Stimulated activated CD4-positive, alpha-beta T cell treated with anti-CD3 and anti-CD28 coated beads, Interleukin-15, amount 100 ng/mL, for 48 hours (primary cell): ENCODE data around the gene CHRDL1.
"Not testable (repeated sequence)": the region's sequence is repeated elsewhere in the genome, so short reads cannot be mapped to it uniquely, and the experiment has no call there.

Source experiments
- DNase-seq, 2 donors: peaks; one replicate each; pipeline ENCODE4 v3.0.0-alpha.2; 2020; ENCODE audit warnings: low read depth in 2 of 2

Gene CHRDL1, protein sequence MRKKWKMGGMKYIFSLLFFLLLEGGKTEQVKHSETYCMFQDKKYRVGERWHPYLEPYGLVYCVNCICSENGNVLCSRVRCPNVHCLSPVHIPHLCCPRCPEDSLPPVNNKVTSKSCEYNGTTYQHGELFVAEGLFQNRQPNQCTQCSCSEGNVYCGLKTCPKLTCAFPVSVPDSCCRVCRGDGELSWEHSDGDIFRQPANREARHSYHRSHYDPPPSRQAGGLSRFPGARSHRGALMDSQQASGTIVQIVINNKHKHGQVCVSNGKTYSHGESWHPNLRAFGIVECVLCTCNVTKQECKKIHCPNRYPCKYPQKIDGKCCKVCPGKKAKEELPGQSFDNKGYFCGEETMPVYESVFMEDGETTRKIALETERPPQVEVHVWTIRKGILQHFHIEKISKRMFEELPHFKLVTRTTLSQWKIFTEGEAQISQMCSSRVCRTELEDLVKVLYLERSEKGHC

DNA sequence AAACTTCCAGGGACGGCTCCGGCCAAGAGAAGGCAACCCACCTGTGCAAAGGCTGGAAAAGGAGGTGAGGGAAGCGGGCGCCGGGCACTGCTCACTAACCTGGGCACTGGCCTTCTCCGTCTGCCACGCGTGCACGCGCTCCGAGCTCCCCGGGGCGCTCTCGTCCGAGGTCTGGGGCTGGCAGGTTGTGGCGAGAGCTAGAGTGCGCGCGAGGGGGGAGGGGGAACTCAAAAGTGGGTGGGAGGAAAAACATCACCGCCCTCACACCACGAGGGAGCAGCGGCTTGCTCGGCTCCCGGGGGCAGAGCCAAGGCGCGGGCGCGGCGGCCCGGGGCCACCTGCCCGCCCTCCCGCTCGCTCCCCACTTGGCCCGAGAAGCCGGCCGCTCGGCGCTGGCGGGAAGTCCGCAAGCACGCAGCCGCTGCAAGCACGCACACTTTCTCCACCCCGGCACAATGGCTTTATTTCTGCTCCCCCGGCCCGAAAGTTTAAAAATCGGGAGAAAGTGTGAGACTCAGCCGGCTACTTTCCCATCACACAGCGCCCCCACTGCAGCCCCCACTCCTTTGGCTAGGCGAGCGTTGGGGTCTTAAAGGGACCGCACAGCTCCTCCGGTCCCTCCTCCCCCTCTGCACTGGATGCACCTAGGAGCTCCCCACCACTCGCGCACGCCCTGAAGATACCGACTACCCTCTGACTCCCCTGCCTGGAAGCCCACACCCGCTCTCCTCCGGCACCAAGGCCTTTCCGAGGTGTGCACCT, at the start of gene CHRDL1:
TSS of gene CHRDL1 (minus strand) at position 173 of the 762 bp plus-strand sequence. CDS start 3,636 bp downstream, outside the sequence.
- no peak for DNase-seq

DNA sequence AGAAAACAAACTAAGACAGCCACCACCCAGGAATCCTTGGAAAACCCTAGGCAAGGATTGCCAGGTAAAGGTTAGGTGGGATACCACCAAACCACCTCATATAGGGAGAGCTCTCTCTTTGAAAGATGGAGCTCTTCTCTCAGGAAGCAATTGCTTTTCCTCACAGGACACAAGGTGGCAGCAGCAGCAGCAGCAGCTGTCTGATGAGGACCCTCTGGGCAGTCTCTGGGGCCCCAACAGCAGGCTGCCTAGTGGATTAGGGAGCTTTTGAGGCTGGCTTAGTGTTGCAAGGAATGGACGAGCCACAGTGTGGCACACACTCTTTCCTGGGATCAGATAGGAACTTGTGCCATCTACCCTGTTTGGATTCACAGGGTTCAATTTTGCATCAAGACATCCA, 41.4 kb upstream of the CHRDL1 start:
- DNase-seq = no peak

DNA sequence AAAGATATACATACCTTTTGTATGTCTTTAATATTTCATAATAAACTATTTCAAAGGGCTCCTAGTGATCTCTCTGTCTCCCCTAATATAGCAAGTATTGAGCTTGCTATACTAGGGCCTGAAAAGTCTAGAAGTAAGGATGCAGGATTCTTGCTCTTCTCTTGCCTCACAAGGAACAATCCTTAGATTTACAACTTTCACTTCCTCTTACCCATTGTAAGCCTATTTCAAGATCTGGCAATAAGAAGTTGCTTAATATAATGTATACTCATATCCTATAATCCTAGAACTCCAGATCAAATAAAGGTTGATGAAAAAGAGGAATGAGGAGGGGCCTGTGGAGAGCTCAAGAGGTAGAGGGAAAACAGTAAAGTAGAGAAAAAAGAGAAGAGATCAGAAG, 40.8 kb upstream of the CHRDL1 start:
- DNase-seq = no peak

DNA sequence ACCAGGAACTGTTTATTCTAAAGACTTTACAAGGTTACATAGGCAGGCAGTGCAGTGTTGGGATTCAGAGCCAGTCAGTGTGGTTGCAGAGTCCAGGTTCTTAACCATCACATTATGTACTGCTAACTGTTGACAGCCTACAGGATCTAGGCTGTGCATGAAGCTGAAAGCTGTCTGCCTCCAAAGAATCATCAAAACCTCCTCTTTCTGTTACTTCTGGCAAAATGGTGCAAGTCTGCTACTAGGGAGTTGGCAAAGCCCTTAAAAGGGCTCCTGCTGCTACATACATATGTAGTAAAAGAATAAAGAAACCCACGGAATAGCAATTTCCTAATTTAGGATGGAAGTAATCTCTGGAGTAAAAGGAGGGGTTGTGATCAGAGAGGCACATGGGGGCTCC, 40.4 kb upstream of the CHRDL1 start:
- no peak for DNase-seq

DNA sequence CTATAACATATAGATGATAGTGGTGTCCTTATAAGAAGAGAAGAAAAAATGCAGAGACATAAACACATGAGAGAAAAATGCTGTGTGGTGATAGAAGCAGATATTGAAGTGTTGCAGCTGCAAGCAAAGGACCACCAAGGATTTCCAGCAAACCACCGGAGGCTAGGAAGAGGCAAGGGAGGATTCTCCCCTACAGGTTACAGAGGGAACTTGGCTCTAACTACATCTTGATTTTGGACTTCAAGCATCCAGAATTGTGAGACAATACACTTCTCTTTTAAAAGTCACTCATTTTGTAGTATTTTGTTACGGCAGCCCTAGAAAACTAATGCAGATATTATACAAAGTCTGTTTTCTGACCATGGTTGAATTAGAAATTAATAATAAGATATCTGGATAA, 30.4 kb upstream of the CHRDL1 start:
- no peak for DNase-seq

DNA sequence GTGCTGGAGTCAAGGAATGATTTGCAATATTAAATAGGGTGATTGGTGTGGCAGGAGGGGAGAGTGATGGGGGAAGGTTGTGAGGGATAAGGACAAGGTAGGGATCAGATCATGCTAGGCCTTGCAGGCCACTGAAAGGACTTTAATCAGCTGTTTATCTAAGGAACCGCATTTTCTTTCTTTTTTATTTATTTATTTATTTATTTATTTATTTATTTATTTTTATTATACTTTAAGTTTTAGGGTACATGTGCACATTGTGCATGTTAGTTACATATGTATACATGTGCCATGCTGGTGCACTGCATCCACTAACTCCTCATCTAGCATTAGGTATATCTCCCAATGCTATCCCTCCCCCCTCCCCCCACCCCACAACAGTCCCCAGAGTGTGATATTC, 20.9 kb upstream of the CHRDL1 start:
- not testable (repeated sequence) for DNase-seq

DNA sequence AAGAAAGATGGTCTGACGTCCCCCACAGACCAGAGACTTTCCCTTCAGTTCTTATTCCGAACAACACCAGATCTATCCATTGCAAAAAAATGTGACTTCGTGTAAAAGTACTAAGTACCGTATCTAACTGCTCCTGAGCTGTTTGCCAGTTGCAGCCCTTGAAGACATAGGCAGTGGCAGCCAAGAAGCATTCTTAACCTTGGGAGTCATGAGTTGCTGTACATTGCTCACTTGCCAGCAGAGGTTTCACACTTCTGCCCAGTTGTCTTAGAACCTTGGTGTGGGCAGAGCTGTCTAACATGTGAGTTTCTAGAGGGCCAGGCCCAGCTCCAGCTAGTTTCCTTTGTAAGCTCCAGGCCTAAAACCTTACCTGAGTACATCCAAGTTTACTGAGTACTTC, 10.5 kb upstream of the CHRDL1 start:
- DNase-seq = no peak

DNA sequence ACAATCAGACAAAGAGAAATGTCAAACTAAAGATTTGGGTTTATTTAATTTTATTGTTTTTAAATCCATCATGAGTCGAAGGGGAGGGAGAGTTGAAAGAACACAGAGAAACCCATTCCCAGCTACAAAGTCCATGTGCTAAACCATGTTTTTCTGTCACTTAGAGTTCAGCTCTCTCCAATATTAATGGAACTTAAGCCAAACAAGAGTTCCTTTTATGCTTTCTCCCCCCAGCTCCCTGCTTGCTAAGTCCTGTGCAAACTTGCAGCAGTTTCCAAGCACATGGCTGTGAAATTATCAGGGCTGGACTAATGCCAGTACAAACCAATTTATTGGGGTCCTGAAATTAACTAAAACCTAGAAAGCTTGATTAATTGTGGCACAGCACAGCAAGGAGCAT, 9.7 kb upstream of the CHRDL1 start:
- DNase-seq = no peak

DNA sequence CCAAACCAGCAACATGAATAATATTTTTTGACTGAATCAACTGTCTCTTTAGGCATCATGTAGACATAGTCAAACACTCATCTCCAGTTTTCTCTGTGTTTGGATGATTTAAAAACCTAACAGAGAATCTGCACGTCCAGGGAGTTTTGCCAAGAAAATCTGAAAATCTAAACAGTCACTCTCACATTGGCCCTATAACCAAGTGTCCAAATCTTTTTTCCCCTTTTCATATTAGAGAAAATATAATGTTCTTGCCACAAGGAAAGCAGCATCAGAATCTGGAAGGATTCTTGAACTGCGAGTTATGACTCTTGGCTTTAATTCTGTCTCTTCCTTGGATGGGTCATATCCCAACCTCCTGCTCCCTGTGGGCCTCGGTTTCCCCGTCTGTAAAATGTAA, 8.8 kb upstream of the CHRDL1 start:
- DNase-seq = no peak

DNA sequence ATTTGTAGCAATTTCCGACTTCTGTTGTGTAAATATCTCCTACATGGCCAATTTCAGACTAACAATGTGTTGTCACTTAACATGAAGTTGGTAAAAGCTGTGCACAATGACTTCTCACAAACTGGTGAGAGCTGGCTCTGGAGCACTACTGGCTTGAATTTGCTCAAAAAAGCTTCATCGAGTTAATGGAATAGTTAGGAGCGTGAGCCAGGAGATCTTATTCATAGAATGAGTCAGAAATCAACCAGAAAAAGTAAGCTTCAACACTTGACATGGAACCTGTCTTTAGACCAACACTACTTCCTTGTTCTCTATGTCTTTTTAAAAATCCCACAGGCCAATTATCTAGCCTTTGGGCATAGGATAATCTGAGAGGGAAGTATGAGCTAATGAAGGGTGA, 7.9 kb upstream of the CHRDL1 start:
- no peak for DNase-seq

DNA sequence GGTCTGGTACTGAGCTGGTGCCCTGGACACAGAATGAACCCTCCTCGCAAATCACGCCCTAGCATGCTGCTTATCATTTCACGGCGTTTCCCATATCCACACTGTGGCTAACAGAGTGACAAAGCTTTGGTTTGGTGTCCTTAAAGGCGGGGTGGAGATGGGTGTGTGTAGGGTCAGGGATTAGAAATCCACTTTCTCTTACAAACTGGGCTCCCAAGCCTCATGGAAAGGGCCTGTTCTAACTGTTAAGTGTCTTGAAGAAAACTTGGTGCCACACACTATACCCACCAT, 735 bp upstream of the CHRDL1 start:
- DNase-seq = no peak

DNA sequence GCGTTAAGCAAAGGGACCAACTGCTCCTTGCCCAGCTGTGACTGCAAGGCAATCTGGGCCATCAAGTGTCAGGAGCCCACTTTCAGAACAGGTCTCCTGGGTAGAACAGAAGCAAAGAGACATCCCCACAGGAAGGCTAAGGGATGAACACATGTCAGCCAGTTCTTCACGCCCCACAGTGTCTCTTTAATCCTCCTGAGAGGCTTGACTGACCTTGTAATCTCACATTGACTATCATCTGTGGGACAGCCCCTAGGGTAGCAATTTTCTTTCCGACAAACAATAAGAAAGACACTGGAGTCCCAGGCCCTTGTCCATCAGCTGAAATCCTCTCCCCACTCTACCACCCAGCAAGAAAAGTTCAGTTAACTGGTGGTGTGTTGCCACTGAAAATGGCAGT, 1.0 kb downstream of the CHRDL1 start:
- no peak for DNase-seq

DNA sequence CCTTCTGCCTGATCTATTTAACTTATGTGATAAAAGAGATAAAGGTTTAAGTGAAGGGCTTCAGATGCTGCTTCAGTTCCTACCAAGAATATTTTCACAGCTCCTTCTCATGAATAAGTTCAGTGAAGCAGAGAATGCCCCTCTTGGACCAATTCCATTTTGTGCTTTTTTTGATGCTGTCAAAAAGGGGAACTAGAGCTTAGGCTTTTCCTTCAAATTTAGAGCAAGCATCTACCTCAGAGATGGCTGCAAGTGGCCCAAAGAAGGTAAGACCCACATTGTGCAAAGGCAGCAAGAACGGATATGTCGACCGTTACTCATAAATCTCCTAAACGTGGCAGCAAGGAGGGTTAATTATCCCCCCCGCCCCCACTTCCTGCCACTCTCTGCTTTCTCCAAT, 4.5 kb downstream of the CHRDL1 start:
- DNase-seq = no peak

DNA sequence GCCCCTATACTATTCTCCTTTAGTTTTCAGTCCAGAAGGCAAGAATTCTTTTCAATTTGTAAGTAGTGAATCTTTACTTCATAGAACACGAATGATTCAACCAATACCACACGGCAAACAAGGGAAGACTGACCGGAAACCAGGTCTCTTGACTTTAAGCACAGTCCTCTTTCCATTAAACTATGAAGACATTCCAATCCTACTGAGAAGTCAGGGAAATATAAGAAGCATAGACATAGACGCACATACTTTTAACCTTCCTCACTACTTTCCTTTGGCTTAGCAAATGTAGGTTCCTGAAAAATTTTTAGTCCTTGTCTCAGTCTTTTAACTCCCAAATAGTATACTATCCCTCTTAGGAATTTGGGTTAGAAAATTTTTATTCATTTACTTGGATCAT, 9.1 kb downstream of the CHRDL1 start:
- DNase-seq = no peak

DNA sequence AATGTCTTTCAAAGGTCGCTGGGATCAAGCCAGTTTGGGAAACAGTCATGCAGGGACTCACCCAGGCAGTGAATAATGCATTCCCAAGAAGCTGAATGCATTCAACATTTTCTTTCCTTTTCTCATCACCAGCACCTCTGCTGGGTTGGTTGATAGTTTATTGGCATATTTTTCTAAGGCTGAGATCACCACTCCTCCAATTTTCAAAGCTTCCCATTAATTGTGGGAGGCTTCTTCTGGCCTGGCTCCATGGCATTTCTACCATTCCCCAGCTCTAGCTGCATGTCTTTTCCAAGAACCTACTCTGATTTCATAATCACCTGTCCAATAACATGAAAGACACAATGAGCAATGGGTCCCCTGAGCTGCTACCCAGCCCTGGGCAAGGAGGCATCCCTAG, 35.8 kb downstream of the CHRDL1 start:
- no peak for DNase-seq

DNA sequence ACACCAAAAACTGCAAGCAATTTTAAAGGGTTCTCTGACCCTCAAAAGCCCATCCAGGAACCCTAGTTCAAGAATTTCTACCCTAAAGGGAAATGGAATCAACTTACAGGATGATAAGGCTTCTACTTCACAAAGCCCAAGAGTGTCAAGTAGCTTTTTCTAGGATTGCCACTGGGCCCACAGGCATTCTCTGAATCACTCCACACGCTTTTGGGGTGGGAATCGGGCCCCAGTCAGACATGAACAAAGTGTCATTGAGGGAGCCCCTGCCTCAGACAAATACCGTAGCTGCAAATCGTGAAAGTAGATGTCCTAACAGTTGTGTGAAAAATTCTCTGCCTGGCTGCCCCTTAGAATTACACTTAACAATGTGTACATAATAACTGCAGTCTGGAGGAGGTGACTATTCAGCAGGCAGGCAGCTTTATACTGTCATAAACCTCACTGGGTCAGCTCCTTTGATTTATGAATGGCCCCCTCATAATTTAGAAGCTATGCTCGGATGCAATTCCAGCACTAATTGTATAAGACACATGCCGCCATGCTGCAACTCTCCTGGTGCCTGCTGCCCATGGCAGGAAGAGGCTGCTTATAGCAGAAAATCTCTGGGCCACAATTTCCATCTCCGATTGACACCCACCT, 36.7 kb downstream of the CHRDL1 start:
- DNase-seq = no peak

DNA sequence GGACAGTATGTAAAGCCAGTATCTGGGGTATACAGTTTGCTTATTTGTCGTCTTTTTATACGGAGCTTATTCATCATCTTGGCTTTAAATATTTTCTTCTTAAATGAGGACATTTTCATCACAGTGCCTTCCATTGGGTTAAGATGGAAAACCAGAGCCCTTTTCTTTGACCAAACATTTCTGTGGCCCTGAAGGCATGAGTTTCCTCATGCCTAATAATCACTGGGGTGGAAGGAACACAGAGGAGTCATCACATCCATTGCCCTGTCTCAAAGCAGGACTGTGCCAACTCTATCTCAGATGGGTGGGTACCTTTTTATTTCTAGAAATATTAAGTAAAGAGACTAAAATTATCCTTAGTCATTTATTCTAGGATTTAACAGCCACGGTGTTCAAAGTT, 40.0 kb downstream of the CHRDL1 start:
- no peak for DNase-seq

DNA sequence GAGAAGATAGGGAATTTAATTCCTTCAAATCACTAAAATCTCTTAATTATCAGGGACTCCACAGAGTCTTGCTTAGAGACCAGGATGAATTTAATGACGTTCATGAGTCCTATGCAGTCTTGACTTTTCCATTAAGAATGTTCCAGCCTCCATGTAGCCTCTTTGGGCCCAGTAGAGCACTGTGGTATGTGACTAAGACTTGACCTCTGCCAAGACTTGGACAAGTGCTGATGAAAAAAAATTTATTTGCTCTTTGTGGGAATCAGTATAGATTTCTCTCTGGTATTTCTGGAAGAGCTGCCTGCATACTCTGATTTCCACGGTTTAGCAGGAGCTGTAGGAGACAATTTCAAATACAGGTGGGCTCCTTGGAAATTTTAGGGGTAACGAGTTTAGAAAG, 40.6 kb downstream of the CHRDL1 start:
- no peak for DNase-seq

DNA sequence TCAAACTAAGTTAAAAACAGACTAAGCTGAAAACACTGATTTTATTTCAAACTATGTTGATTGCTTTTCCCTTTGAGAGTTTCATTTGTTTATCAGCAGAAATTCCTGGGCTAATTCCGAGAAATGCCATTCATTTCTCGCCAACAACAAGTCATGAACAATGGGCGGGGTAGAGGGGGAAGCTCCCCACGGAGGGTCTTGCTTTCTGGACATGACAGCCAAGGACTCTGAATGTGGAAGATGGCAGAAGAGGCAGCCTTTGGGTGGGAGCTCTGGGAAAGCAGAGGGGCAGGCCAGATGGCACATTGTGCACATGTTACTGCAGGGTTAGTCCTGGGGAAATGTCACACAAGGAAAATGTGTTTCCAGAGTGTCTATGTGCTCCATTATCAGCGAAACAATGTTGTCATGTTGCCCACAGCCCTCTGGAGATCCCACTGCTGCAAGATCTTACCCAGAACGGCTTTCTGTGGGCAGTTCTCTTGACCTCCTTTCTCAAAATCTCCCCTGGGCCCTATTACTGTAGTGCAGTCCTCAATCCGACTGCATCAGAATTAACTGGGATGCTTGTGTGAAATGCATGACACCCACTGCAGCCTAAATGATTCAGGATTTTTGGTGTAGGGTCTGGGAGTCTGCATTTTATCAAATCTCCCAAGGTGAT, 45.0 kb downstream of the CHRDL1 start:
- no peak for DNase-seq

DNA sequence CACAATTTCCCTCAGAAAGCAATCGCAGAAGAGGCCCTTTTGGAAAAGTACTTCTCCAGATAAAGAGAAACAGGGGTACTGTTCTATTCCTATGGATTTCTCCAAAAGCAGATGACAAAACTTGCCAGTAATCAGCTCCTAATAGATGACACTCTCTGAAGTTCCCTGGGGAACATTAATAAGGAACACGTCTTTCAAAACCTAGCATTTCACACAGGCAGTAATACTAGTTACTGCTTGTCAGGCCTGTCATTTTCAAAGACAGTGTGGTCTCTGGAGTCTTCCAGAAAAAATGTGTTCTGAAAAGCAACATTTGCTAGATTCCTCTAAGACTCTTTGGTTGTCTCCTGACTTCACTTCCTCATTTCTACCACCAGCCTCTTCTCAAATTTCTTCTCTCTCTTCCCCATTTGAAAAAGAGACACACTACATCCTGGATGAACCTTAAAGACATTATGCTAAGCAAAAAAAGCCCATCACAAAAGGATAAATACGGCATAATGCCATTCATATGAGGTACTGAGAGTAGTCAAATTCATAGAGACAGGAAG, 47.3 kb downstream of the CHRDL1 start:
- DNase-seq = no peak

DNA sequence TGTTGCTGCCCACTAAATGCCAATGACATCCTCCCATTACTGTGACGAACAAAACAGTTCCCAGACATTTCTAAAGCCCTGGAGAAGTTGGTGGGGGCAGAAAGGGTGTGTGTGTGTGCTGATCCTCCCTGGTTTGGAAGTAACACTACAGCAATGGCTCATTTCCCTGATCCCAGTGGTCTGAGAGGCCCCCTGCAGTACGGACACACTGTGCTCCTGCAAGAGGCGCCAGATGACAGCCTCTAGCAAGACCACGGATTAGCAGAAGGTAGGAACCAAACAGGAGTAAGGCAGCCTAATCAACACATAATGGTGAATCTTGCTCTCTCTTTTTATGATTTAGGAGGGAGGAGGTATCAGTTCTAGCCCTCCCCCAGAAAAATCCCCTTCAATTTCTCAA, 49.6 kb downstream of the CHRDL1 start:
- DNase-seq = no peak

DNA sequence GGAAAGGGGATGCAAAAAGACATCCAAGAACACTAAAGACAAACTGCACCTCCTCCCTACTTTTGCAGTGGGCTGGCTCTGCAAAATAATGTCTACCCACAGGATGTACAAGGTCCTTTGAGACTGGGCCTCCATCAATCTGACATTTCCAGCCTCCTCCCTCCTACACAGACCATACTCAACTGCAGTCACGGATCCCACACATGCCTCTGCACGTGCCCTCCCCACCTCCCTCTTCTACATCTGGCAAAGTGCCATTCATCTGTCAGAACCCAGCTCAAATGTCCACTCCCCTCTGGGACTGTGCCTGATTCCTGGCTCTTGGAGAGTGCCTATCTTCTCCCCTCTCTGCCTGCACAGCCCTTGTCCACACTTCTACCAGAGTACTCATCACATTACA, 50.3 kb downstream of the CHRDL1 start:
- DNase-seq = no peak
